Endothelial cell (in vitro differentiated cells): ENCODE measurements around the gene TRAF5. TPM values are rescaled to one million over a fixed set of nuclear protein-coding genes. Genes with fewer than 3 reads are reported as not detected.

Experiments
- DNase-seq: peaks from one replicate; pipeline ENCODE4 v3.0.0; 2021; ENCODE audit warnings: low spot score
- H3K27ac Mint-ChIP-seq: one replicate; pipeline ENCODE4 v1.8.0; 2021; ENCODE audit warnings: mixed read lengths, inconsistent platforms; ENCODE audit not compliant: unreplicated experiment
- H3K27me3 Mint-ChIP-seq: one replicate; pipeline ENCODE4 v1.8.0; 2021; ENCODE audit warnings: mild to moderate bottlenecking, moderate library complexity, mixed read lengths, inconsistent platforms; ENCODE audit not compliant: unreplicated experiment
- H3K36me3 Mint-ChIP-seq: one replicate; pipeline ENCODE4 v1.8.0; 2021; ENCODE audit warnings: mild to moderate bottlenecking, low read depth, mixed read lengths, inconsistent platforms; ENCODE audit not compliant: unreplicated experiment
- H3K4me1 Mint-ChIP-seq: one replicate; pipeline ENCODE4 v1.8.0; 2021; ENCODE audit warnings: mild to moderate bottlenecking, mixed read lengths, inconsistent platforms; ENCODE audit not compliant: unreplicated experiment
- H3K4me3 Mint-ChIP-seq: one replicate; pipeline ENCODE4 v1.8.0; 2021; ENCODE audit warnings: mild to moderate bottlenecking, mixed read lengths, inconsistent platforms; ENCODE audit not compliant: unreplicated experiment
- H3K9me3 Mint-ChIP-seq: one replicate; pipeline ENCODE4 v1.8.0; 2021; ENCODE audit warnings: mixed read lengths, inconsistent platforms; ENCODE audit not compliant: unreplicated experiment
- CTCF ChIP-seq: fragments of 200-600 bp; sonication (generic); IDR thresholded peaks from one replicate; pipeline ENCODE4 v1.5.0; 2021; ENCODE audit warnings: antibody characterized with exemption; ENCODE audit not compliant: unreplicated experiment
- total RNA-seq: library from RNA; stranded (reverse); fragmentation: NEBNext Ultra II Directional; extraction: Animal tissue kit (Norgen Biotek cat#: 25700); gene quantifications from one replicate; pipeline ENCODE4 v1.2.1, GENCODE V29; 2021; ENCODE audit not compliant: unreplicated experiment

Gene TRAF5
- total RNA-seq, 1 donor from 2014 or later: 14.5 TPM

- H3K4me3 Mint-ChIP-seq: no peak overlapping the region
- H3K27me3 Mint-ChIP-seq: no peaks in the 10 kb centered on the region
- H3K9me3 Mint-ChIP-seq: no peaks in the 10 kb centered on the region
- peak overlapping the region; percentile 10 for H3K27ac Mint-ChIP-seq
- H3K36me3 Mint-ChIP-seq: no peaks in the 10 kb centered on the region
- no peak for DNase-seq
- TF ChIP-seq CTCF: no peak
- peaks cover 16% of the 10 kb centered on the region for H3K4me1 Mint-ChIP-seq
Observed at GRCh38 chr1:211376807-211377470, 50.3 kb downstream of the TRAF5 start.

GRCh38 chr1:211377539-211378450 is 51.2 kb downstream of the TRAF5 start:
- H3K4me3 Mint-ChIP-seq: no peak overlapping the region
- peaks cover 2% of the 10 kb centered on the region for H3K27me3 Mint-ChIP-seq
- peaks cover 18% of the 10 kb centered on the region for H3K4me1 Mint-ChIP-seq
- DNase-seq: no peak
- TF ChIP-seq CTCF: no peak
- H3K9me3 Mint-ChIP-seq: no peaks in the 10 kb centered on the region
- no peaks in the 10 kb centered on the region for H3K36me3 Mint-ChIP-seq
- peak overlapping the region; percentile 10 for H3K27ac Mint-ChIP-seq

- Mint-ChIP-seq H3K27me3 (peaks cover 7% of the 10 kb centered on the region), H3K27ac (no peak overlapping the region), H3K4me1 (peaks cover 27% of the 10 kb centered on the region), H3K9me3 (no peaks in the 10 kb centered on the region), H3K36me3 (no peaks in the 10 kb centered on the region), H3K4me3 (no peak overlapping the region)
- no peak for DNase-seq
- TF ChIP-seq CTCF: no peak
Observed at GRCh38 chr1:211378844-211379243, 52.2 kb downstream of the TRAF5 start.

- H3K27ac Mint-ChIP-seq: no peak overlapping the region
- no peak for TF ChIP-seq CTCF
- H3K9me3 Mint-ChIP-seq: no peaks in the 10 kb centered on the region
- peaks cover 7% of the 10 kb centered on the region for H3K27me3 Mint-ChIP-seq
- no peak overlapping the region for H3K4me3 Mint-ChIP-seq
- H3K36me3 Mint-ChIP-seq: no peaks in the 10 kb centered on the region
- H3K4me1 Mint-ChIP-seq: peaks cover 29% of the 10 kb centered on the region
- no peak for DNase-seq
Observed at GRCh38 chr1:211379446-211379845, 52.8 kb downstream of the TRAF5 start.
